AG04450 (cell line): Measurements from ENCODE around the gene GALR2. TPM values are rescaled to one million over a fixed set of nuclear protein-coding genes. Genes with fewer than 3 reads are reported as not detected.

Experiments
- CTCF ChIA-PET: fragments of 300-600, 350-600 bp; formaldehyde crosslinking; extraction: SDS; loops from one replicate; lab custom pipeline; 2022; ENCODE audit warnings: antibody characterized with exemption, inconsistent platforms; lab: Charles Lee
- POLR2A ChIA-PET: fragments of 350-600 bp; formaldehyde crosslinking; extraction: SDS; loops from one replicate; lab custom pipeline; 2021; ENCODE audit warnings: antibody characterized with exemption, inconsistent platforms; lab: Yijun Ruan, JAX
- DNase-seq: peaks from one replicate; pipeline ENCODE4 v3.0.0-alpha.2; 2011; ENCODE audit warnings: low read depth, low spot score
- H3K27ac ChIP-seq: one replicate; pipeline ENCODE4 v1.5.1; 2012; ENCODE audit warnings: low read depth, low read length, control low read depth
- H3K27me3 ChIP-seq: one replicate; pipeline ENCODE4 v1.6.0; 2012; ENCODE audit warnings: low read length; ENCODE audit not compliant: control insufficient read depth, insufficient read depth
- H3K4me3 ChIP-seq: 2 replicates; pipeline ENCODE4 v1.5.1; 2011; ENCODE audit warnings: mild to moderate bottlenecking, low read depth, low read length, control low read depth
- H3K9me3 ChIP-seq: 2 replicates; pipeline ENCODE4 v1.5.1; 2012; ENCODE audit warnings: low read length; ENCODE audit not compliant: control insufficient read depth, insufficient read depth
- CTCF ChIP-seq: IDR thresholded peaks from 2 replicates; pipeline ENCODE4 v1.5.1; 2011; ENCODE audit warnings: low read depth, low read length, control low read depth, inconsistent platforms
- polyA plus RNA-seq: library from polyadenylated mRNA; depleted of rRNA; stranded (reverse); fragments of >200 nt; gene quantifications from 2 replicates; pipeline ENCODE4 v1.2.3, GENCODE V29; 2011

GALR2 gene
- polyA plus RNA-seq, 1 experiment = not detected

DNA sequence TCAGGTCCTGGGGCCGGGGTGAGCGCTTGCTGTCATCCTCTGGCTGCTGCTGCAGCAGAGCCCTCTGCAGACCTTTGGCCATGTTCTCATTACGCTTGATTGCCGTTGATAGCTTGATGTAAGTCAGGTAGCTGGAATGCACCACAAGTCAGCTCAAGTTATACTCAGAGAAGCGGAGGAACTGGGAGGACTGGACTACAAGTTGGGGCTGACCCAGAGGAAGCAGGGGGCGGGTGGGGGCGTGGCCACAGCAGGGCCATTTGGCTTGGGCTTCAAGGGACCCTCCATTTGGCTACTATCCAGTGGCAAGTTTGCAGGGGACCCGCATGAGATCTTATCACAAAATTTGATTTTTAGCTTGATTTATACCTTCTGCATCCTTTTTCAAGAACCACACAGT lies 28.5 kb upstream of the GALR2 start:
- DNase-seq = no peak
- ChIA-PET POLR2A (interaction anchor here (0.6 kb wide), 1 partner anchor 219 kb away, joined by 3 read pairs; no protein-coding TSS in a partner anchor), CTCF (interaction anchor here (0.6 to 3.6 kb wide), 2 partner anchors 32 to 253 kb away, joined by 4 to 11 read pairs; no protein-coding TSS in a partner anchor)
- H3K9me3 ChIP-seq = no peaks in the 10 kb centered on the region
- no peaks in the 10 kb centered on the region for H3K27me3 ChIP-seq
- H3K4me3 ChIP-seq = no peak overlapping the region
- no peak overlapping the region for H3K27ac ChIP-seq
- TF ChIP-seq CTCF = no peak

DNA sequence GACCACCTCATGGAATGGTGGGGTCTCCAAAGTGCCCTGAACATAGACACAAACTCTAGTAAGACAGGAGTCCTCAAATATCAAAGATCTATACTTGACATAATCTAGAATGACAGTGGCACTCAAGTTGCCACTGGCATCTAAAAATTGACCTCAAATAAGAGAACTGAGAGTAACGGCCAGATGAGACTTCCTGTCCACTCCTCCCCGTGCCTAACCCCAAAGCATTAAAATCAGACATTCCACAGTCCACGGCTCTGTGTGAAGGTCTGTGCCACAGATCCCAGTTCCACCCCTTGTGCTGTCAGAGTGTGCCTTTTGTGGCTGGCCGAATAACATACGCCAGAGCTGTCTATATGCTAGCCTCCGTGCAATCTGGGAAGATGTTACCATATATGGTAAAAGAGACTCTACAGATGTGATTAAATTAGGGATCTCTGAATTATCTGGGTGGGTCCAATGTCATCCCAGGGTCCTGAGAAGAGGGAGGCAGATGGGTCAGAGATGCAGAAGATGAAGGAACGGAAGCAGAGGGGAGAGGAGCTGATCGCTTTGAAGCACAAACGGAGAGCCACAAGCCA lies 26.5 kb upstream of the GALR2 start:
- no peak for DNase-seq
- no peak for TF ChIP-seq CTCF
- Histone ChIP-seq H3K27me3 (no peaks in the 10 kb centered on the region), H3K4me3 (no peak overlapping the region), H3K27ac (no peak overlapping the region), H3K9me3 (no peaks in the 10 kb centered on the region)
- ChIA-PET POLR2A (no interaction called here), CTCF (interaction anchor here (3.6 kb wide), 1 partner anchor 34 kb away, joined by 11 read pairs; no protein-coding TSS in a partner anchor)

DNA sequence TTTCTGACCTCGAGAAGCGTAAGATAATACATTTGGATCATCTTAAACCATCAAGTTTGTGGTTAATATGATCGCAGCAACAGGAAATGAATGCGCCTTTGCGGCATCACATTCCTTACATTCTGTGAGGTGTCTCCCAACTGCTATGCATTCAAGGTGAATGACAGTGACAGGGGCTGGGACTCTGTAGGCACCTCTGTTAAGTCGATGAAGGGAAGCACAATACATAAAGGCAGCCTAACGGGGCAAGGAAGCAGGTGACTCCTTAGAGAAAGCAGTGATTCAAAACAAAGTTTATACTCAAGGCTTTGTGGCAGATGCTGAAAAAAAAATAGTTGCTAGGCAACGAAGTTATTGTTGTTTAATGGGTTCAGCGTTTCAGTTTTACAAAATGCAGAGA lies 25.9 kb upstream of the GALR2 start:
- Histone ChIP-seq H3K4me3 (no peak overlapping the region), H3K27ac (no peak overlapping the region), H3K27me3 (no peaks in the 10 kb centered on the region), H3K9me3 (no peaks in the 10 kb centered on the region)
- no peak for TF ChIP-seq CTCF
- CTCF ChIA-PET = interaction anchor here (0.8 to 3.6 kb wide), 2 partner anchors 34 to 35 kb away, joined by 5 to 11 read pairs; no protein-coding TSS in a partner anchor
- no peak for DNase-seq
- POLR2A ChIA-PET = no interaction called here

GRCh38 chr17:76049239-76049638 lies 25.3 kb upstream of the GALR2 start:
- no peak overlapping the region for H3K27ac ChIP-seq
- TF ChIP-seq CTCF = no peak
- no peaks in the 10 kb centered on the region for H3K9me3 ChIP-seq
- ChIA-PET CTCF (interaction anchor here (0.8 kb wide), 1 partner anchor 35 kb away, joined by 5 read pairs; no protein-coding TSS in a partner anchor), POLR2A (no interaction called here)
- no peak overlapping the region for H3K4me3 ChIP-seq
- DNase-seq = no peak
- H3K27me3 ChIP-seq = no peaks in the 10 kb centered on the region

GRCh38 chr17:76049836-76050537 lies 24.6 kb upstream of the GALR2 start:
- Histone ChIP-seq H3K4me3 (no peak overlapping the region), H3K27me3 (no peaks in the 10 kb centered on the region), H3K9me3 (no peaks in the 10 kb centered on the region), H3K27ac (no peak overlapping the region)
- TF ChIP-seq CTCF = no peak
- ChIA-PET POLR2A (no interaction called here), CTCF (interaction anchor here (0.8 kb wide), 1 partner anchor 36 kb away, joined by 5 read pairs; no protein-coding TSS in a partner anchor)
- DNase-seq = no peak
